Right renal cortex interstitium (tissue), 3 donors: Measurements from ENCODE around the gene RASA3. TPM values are rescaled to one million over a fixed set of nuclear protein-coding genes. Genes with fewer than 3 reads are reported as not detected.

Source experiments
- DNase-seq, 3 donors: peaks; one replicate each; pipeline ENCODE4 v3.0.0-alpha.2; 2013; ENCODE audit warnings: low read depth in 3 of 3, low spot score in 2 of 3
- polyA plus RNA-seq, 3 donors: library from polyadenylated mRNA; unstranded; fragments of 120-200 nt; gene quantifications; one replicate each; pipeline ENCODE4 v1.2.1, GENCODE V29; 2013; ENCODE audit not compliant: insufficient read length in 3 of 3

The RASA3 gene
- polyA plus RNA-seq, 3 donors, result 12.0 to 13.1 (median 12.5) TPM

DNA sequence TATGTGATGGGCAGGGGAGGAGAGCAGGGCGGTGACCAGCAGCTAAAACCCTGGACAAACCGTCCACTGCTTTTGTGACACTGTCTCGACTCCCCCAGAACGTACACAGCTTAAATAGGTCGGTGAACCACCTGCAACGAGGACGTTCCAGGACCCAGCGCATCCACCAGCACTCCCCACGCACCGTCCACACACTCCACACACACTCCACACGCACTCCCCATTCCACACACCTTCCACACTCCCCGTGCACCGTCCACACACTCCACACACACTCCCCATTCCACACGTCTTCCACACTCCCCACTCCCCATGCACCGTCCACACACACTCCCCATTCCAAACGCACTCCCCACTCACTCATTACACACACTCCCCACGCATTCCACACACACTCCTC, 120.3 kb downstream of the RASA3 start:
- no peak for DNase-seq

DNA sequence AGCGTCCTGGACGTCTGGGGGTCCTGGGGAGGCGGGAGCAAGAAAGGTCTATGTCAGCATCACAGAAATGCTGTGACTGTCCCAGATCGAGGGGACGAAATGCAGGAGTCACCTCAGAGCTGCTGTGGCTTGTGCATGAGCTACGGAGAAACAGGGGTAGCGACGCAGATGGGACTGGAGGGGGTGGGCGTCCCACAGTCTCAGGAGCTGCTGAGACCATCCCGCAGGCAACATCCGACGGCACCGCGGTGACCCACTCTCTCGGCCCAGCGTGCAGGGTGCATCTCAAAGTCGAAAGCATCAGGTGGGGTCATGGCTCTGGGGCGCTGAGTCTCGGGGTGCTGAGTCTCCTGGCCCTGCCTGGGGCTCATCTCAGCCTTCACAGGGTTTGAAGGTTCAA, 121.2 kb downstream of the RASA3 start:
- DNase-seq, result no peak

DNA sequence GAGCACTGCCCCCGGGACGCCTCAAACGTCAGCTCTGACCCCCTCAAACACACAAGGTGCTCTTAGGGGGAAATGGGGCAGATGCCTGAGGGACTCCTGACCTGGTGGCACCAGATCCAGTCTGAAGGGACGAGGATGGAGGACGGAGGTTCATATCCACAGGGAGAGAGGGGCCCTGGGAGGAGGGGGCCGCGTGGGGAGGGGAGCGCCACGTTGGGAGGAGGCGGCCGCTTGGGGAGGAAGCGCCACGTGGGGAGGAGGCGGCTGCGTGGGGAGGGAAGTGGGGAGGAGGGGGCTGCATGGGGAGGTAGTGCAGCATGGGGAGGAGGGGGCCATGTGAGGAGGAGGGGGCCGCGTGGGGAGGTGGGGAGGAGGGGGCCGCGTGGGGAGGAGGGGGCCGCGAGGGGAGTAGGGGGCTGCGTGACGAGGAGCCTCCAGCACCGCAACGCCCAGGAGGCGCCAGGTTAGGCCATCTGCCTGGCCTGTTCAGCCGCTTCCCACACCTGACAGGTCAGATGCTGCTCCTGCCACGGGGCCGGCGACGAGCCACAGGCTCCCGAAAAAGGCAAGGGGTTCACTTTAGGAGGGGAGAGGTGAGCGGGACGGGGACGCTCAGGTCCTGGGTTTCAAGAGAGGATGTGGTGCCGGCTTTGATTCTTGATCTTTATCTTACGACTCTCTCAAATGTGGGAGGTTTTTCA, 121.9 kb downstream of the RASA3 start:
- no peak for DNase-seq

DNA sequence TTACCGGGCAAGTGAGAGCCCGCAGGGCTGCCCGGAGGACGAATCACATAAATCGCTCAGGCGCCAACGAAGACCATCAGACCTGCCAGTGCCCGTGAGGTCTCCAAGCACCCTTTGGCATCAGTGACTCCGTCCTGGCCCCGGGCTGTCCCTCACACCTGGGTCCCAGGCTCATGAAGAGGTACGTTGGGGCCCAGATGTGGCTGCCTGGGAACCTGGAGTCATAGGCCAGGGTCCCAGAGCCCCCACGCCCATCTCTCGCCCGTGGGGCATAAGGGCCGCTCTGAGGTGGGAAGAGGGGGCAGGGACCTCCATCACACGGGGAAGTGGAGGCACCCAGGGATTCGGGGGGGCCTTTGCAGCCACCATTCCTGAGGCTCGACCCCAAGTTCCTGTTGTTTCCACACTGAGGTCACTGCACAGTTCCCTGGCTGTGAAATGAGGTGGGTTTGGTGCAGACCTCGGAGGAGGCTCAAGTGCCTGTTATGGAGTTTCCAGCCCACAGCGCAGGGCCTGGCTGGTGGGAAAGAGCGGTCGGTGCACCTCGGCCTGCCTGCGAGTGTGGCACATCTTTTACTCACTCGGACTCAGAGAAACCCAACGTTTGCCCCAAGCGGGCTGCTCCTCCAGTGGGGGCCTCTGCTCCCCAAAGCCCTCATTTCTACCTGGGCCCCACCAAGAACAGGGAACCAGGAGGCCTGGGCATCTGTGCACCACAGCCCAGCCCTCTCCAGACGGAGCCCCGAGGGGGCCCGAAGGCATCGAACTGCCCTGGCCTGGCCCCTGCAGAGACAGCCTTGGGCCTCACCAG, 122.6 kb downstream of the RASA3 start:
- no peak for DNase-seq

DNA sequence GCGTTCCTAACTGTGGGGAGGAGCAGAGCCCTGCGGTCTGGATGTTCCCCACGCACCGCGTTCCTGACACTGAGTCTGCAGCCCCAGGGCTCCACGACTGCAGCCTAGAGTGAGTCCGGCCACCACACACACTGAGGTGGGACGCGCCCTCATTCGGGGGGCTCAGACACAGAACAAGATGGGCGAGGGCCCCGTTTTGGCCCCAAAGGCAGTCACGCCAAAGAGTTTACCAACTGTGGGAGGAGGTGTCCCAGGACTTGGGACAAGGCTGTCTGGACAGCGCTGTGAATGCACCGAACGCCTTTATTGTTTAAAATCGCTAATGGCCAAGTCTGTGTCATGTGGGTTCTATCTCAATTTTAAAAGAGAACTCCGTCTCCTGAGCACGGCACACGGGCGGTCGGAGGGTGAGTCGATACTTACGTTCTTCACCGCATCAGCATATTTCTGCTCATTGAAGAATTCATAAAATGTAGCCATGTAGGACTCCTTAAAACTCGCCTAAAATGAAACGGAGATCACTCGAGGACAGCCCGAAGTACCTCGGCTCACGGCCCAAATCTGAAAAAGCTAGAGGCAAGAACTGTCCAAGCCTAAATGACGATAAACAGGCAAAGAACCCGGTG, 123.3 kb downstream of the RASA3 start:
- no peak for DNase-seq

DNA sequence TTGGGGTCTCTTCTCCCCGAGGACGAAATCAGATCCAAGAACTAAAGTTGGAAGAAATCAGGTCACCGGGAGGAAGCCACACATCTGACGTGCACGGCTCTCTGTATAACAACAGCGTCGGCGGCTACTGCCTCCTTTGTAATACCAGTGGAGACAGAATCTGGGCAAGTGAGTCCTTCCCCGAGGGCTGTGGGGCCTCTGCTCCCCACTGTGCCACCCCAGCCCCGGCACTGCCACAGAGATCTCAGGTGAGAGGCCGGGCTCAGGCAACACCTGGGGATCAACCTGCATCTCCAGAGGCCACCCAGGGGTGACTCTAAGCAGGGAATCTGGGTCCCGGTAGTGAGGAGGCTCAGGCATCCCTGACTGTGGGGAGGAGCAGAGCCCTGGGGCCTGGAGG, 124.9 kb downstream of the RASA3 start:
- DNase-seq, result no peak

DNA sequence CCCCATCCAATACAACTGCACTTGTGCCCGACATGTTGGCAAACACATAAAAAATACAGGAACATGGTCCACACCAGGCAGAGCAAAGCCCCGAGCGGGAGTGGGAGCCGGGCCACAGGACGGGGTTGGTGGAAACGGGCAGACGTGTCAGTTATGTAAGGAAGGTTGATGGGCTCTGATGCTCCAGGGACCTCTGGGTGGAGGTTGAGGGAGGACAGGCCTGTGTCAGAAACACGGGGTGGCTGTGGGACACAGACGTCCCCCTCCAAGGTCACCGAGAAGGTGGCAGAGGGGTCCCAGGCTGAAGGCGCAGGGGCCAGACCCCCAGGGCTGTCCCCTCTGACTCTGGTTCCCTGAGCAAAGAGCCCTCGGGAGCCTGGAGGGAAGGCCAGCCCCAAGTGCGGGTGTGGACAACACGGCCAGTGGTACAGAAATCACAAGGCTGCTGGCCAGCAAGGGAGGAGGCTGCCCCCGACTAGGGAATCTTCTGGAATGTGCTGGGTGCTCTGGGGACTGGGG, 127.2 kb downstream of the RASA3 start:
- no peak for DNase-seq

DNA sequence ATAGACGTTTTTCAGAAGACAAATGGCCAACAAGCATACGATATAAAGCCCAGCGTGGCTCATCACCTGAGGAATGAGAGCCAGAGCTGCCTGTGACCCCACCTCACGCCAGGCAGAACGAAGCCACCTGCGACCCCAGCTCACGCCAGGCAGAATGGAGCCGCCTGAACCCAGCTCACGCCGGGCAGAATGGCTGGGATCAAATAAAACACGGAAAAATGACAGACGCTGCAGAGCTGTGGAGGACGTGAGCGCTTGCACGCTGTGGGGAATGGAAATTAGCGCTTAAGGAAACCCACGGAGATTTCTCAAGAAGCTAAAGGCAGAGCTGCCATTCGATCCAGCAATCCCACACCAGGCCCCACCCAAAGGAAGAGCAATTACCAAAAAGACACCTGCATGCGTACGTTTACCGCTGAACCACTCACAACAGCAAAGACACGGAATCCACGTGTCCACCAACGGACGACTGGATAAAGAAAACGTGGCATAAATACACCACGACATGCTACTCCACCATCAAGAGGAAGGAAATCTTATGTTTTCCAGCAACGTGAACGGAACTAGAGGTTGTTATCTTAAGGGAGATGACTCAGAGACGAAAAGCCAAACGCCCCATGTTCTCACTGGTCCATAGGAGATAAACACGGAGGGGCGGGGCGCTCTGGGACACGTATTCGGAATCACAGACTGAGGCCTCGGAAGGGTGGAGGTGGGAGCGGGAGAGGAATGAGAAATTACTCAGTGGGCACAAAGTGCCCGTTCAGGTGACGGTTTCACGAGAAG, 127.8 kb downstream of the RASA3 start:
- DNase-seq, result no peak

DNA sequence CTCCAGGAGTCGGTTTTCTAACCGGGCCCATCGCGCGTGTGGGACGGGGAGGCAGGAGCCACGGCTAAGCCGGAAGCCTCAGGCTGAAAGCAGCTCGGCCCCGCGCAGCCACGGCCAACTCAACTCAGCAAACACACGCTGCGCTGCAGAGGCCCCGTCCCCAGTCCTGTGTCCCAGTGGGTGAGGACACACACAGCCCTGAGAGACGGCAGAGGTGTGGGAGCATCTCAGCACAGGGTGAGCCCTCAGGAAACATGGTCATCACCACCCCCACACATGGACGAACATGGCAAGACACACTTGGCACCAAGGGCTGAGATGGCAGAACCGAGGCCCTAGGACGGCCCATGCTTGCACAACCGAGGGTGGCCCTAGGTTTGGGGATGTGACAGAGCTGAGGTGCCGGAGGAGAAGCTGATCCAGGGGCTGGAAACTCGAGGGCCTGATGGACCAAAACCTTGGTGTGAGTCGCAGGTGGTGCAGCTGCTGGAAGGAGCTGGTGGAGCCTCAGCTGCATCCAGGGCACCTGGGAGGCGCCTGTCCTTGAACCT, 129.6 kb downstream of the RASA3 start:
- DNase-seq, result no peak

DNA sequence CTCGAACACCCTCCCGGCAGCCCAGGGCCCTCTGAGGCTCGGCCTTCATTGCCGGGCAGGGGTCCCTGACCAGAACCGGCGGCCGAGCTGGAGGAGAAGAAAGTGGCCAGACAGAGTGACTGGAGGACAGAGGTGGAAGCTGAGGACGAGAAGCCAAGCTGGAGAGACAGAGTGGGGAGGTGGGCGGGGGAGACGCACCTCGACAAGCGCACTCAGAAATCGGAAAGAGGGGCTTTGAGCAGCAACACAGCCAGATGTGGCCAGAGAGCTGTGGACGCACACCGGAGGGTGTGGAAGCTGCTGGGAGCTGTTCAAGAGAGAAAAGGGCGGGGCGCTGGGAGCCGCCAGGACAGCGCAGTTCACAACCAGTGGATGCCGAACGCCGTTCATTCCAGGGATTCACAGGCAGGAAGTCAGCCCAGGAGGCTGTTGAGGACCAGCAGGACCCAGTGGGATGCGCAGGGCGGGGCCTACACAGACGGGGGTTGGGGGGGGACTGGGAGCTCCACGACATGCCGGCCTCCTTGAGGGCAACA, 130.3 kb downstream of the RASA3 start:
- DNase-seq, result no peak

DNA sequence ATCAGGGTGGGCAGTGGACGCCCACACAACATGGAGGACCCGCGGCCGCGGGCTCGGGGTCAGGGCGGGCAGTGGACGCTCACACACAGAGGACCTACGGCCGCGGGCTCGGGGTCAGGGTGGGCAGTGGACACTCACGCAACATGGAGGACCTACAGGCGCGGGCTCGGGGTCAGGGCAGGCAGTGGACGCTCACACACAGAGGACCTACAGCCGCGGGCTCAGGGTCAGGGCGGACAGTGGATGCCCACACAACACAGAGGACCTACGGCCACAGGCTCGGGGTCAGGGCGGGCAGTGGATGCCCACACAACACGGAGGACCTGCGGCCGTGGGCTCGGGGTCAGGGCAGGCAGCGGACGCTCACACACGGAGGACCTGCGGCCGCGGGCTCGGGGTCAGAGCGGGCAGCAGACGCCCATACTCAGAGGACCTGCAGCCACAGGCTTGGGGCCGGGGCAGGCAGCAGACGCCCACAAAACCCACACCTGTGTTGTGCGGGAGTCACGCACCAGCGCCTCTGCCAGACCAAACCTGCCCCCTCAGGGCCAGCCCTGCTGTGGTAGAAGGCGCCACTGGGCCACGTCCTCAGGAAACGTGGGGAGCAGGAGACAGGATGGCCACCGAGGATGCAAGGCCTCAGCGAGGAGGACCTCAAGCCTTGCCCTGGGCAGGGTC, 131.0 kb downstream of the RASA3 start:
- DNase-seq, result no peak

DNA sequence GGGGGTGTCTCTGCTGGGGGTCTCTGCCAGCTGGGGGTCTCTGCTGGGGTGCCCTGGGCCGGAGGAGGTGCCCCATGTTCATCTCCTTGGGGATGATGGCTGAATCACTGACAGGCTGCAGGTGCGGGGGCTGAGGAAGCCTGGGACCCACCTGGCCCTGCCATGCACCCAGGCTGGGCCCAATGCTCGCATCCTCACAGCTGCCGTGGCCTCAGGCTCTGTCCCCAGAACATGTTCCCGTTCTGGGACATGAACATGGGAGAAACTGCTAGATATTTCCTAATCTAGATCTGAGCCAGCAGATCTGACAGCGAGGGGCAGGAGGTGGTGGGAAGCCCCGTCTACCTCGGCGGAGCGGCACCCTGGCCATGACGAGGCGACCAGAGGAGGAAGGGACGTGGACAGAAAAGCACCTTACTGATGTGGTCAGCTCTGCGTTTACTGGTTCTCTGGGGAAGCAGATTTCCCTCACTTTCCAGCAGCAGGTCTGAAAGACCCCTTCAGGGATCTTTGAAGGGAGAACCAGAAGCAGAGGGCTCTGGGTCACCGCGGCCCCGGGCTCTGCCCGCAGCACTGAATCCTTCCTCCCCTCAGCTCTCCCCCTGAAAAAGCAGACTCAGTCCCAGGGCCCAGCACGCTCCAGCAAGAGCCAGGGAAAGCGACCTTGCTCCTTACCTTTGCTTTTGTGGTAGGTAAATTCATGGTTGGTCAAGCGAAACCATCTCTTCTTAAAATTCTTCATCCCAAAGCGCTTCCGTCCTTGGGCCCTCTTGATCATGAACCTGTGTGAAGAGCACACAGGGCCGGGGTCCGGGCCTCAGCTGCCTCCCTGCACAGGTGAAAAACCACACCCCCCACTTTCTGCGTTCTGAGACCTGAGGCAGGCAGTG, 132.0 kb downstream of the RASA3 start:
- DNase-seq, result no peak

DNA sequence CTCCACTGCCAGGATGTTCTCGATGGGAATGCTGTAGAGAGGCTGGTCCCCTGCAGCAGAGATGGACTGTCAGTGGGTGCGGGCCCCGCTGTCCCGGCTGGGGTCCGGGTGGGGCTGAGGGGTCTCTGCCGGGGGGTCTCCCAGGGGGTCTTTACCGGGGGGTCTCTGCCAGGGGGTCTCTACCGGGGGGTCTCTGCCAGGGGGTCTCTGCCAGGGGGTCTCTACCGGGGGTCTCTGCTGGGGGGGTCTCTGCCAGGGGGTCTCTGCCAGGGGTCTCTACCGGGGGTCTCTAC, 132.9 kb downstream of the RASA3 start:
- no peak for DNase-seq

DNA sequence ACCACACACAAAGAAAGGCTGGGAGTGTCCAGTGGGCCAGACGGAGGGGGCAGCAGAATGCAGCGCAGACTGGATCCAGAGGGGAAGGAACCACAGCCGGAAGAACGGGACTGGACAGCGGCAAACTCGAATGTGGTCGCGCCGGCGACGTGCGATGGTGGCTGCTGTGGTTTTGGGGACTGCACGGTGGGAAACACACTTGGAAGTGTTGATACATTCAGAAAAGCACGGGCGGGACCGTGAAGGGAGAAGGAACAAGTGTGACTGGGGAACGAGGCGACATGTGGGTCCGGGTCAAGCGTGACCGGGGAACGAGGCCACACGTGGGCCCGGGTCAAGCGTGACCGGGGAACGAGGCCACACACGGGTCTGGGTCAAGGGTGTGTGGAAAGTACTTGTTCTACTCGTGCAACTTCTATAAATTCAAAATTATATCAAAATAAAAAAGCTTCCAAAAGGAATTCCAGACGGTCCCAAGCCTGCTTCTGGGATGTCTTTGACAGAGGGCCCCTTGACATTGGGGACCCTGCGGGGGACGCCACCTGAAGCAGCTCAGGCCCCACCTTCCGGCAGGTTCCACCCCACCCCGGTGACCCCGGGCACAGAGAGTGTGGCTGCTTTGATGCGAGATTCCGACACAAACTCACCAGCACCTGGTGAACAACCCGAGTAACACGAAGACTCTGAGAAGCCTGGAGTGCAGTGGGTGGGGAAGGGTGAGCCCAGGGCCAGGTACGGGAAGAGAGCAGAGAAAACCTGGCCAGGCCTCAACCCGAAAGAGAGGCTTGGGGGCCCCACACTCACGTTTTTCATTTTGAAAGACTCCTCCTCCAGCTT, 133.4 kb downstream of the RASA3 start:
- DNase-seq, result no peak

DNA sequence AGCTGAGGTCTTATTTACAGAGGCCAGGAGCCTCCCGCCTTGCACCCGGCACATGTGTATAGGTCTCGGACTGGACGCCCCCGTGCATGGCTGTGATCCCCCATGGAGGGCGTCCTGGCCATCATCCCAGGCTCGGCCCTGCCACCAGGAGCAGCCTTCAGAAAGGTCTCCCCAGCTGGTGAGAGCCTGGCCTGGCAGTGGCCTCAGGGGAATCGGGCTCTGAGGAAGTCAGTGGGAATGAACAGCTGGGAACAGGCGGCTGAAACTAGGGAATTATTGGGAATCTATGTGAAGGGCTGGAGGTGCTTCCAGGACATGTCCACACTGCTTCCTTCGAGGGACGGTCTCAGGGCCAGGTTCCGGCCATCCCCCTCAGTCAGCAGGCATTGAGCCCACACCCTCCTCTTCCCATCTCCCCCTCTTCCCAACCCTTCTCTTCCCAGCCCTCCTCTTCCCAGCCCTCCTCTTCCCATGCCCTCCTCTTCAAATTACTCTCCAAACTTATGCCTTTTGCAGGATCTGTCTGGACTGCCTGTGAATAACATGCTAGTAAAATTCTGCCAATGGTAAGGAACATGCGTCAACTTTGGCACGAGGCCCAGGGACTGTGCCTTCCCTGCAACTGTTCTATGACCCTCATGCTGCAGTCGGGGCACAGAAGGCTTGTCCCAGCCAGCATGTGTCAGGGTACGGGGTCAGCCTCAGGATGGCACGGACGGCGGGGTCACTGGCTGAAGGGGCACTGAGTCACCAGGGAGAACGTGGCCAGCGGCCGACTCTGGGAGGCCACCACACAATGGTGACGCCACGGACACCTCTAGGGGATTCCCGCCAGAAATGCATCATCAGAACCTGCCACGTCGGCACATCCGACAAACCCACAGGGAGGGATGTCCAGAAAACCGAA, 134.3 kb downstream of the RASA3 start:
- no peak for DNase-seq

DNA sequence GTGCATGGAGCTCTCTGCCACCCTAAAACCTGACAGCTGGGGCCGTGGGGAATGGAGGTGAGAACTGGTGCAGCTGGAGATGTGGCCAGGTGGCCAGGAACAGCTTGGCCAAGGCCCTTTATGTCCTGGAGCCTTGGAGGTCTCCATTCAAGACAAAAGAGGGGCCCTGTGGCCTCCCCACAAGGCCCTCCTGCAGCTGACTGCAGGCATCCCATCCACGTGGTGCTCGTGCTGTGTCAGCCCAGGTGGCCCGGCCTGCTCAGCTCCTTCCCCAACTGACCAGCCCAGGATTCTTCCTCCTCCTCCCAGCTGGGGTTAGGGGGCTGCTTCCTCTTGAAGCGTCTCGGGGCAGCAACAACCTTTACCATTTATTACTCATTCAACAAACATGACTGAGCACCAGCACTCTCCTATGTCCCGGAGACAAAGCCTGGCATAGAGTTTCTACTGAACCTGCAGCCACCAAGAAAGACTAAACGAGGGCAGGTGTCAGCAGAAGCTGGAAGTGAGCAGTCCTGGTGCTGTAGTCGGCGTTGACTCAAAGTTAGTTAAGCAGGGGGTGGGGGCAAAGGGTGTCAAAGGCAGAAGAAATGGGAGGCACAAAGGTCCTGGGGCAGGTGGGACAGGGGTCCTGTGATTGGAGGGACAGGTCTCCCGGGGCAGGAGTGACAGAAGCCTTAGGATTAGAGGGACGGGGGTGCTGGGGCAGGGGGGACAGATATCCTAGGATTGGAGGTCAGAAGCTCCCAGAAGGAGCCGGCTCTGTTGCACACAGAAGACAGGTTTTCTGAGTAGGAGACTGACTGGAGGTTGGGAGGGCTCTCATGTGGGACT, 135.3 kb downstream of the RASA3 start:
- DNase-seq, result no peak
